HG03469 (cell line): Measurements from ENCODE around the gene LSM3.

Source experiments
- ATAC-seq: cut with Tn5 transposase; IDR thresholded peaks from one replicate; pipeline ENCODE4 v1.9.1; 2021; ENCODE audit warnings: mild to moderate bottlenecking, moderate library complexity, moderate number of reproducible peaks; ENCODE audit not compliant: unreplicated experiment

Gene LSM3

GRCh38 chr3:14194865-14195264 is 16.2 kb downstream of the LSM3 start:
- ATAC-seq, result no peak

GRCh38 chr3:14199641-14200040 is 21.0 kb downstream of the LSM3 start:
- ATAC-seq, result no peak

- ATAC-seq, result no peak
Observed at GRCh38 chr3:14200276-14200675, 21.7 kb downstream of the LSM3 start.

GRCh38 chr3:14200841-14201240 is 22.2 kb downstream of the LSM3 start:
- no peak for ATAC-seq

GRCh38 chr3:14201940-14202684 is 23.5 kb downstream of the LSM3 start:
- ATAC-seq, result no peak

- no peak for ATAC-seq
Observed at GRCh38 chr3:14202874-14203520, 24.4 kb downstream of the LSM3 start.

GRCh38 chr3:14203521-14204079 is 25.0 kb downstream of the LSM3 start:
- ATAC-seq, result no peak

GRCh38 chr3:14204515-14205284 is 26.1 kb downstream of the LSM3 start:
- no peak for ATAC-seq

- ATAC-seq, result no peak
Observed at GRCh38 chr3:14206548-14207177, 28.0 kb downstream of the LSM3 start.

- no peak for ATAC-seq
Observed at GRCh38 chr3:14208168-14208567, 29.6 kb downstream of the LSM3 start.

GRCh38 chr3:14208977-14209394 is 30.4 kb downstream of the LSM3 start:
- ATAC-seq, result no peak

- no peak for ATAC-seq
Observed at GRCh38 chr3:14209581-14210289, 31.1 kb downstream of the LSM3 start.

GRCh38 chr3:14210290-14210688 is 31.7 kb downstream of the LSM3 start:
- no peak for ATAC-seq

- no peak for ATAC-seq
Observed at GRCh38 chr3:14210843-14211594, 32.4 kb downstream of the LSM3 start.

- ATAC-seq, result no peak
Observed at GRCh38 chr3:14211621-14212020, 33.0 kb downstream of the LSM3 start.

- no peak for ATAC-seq
Observed at GRCh38 chr3:14212032-14212431, 33.4 kb downstream of the LSM3 start.

GRCh38 chr3:14213066-14213774 is 34.6 kb downstream of the LSM3 start:
- ATAC-seq, result no peak

GRCh38 chr3:14214764-14215163 is 36.1 kb downstream of the LSM3 start:
- no peak for ATAC-seq
